ENCODE measurements around the gene AIF1L.

Gene AIF1L

GRCh38 chr9:131076347-131077195 lies 19.8 kb upstream of the AIF1L start:
- no peak overlapping the region for H3K27ac ChIP-seq
- POLR2A ChIA-PET (ENCODE audit: low non-redundant PET) = no interaction called here
- no peak for TF ChIP-seq CTCF (conservative IDR thresholded peaks at IDR 0.05; ENCODE audit: low read depth)
- no peak for DNase-seq (ENCODE audit: low spot score)
- CTCF ChIA-PET = interaction anchor here (1.5 kb wide), 1 partner anchor 30 kb away, joined by 3 read pairs; no protein-coding TSS in a partner anchor

GRCh38 chr9:131078427-131079366 lies 17.6 kb upstream of the AIF1L start:
- H3K27ac ChIP-seq = no peak overlapping the region
- ChIA-PET POLR2A (ENCODE audit: low non-redundant PET) (no interaction called here), CTCF (interaction anchor here (0.6 to 1.0 kb wide), 3 partner anchors 21 to 258 kb away, joined by 3 to 4 read pairs (median 3); no protein-coding TSS in a partner anchor)
- DNase-seq (ENCODE audit: low spot score) = no peak
- no peak for TF ChIP-seq CTCF (conservative IDR thresholded peaks at IDR 0.05; ENCODE audit: low read depth)

GRCh38 chr9:131080589-131080988 lies 15.7 kb upstream of the AIF1L start:
- no peak for TF ChIP-seq CTCF (conservative IDR thresholded peaks at IDR 0.05; ENCODE audit: low read depth)
- no peak overlapping the region for H3K27ac ChIP-seq
- DNase-seq (ENCODE audit: low spot score) = peak; percentile 79
- ChIA-PET POLR2A (ENCODE audit: low non-redundant PET) (no interaction called here), CTCF (no interaction called here)

GRCh38 chr9:131081868-131082267 lies 14.5 kb upstream of the AIF1L start:
- no peak for TF ChIP-seq CTCF (conservative IDR thresholded peaks at IDR 0.05; ENCODE audit: low read depth)
- ChIA-PET CTCF (interaction anchor here (1.3 kb wide), 1 partner anchor 9 kb away, joined by 3 read pairs; no protein-coding TSS in a partner anchor), POLR2A (ENCODE audit: low non-redundant PET) (no interaction called here)
- no peak overlapping the region for H3K27ac ChIP-seq
- no peak for DNase-seq (ENCODE audit: low spot score)

GRCh38 chr9:131082774-131083512 lies 13.4 kb upstream of the AIF1L start:
- TF ChIP-seq CTCF (conservative IDR thresholded peaks at IDR 0.05; ENCODE audit: low read depth) = no peak
- ChIA-PET CTCF (interaction anchor here (0.7 to 1.3 kb wide), 4 partner anchors 9 to 1125 kb away, joined by 3 read pairs; no protein-coding TSS in a partner anchor), POLR2A (ENCODE audit: low non-redundant PET) (interaction anchor here (0.6 kb wide), 1 partner anchor 10 kb away, joined by 12 read pairs; no protein-coding TSS in a partner anchor)
- no peak overlapping the region for H3K27ac ChIP-seq
- DNase-seq (ENCODE audit: low spot score) = peak; percentile 48

All from RWPE1 (cell line).